Measurements from ENCODE around the gene FBXO30.

GRCh38 chr6:145839653-145840052 lies 25.1 kb upstream of the FBXO30 start:
- TF ChIP-seq, protein P1, sequence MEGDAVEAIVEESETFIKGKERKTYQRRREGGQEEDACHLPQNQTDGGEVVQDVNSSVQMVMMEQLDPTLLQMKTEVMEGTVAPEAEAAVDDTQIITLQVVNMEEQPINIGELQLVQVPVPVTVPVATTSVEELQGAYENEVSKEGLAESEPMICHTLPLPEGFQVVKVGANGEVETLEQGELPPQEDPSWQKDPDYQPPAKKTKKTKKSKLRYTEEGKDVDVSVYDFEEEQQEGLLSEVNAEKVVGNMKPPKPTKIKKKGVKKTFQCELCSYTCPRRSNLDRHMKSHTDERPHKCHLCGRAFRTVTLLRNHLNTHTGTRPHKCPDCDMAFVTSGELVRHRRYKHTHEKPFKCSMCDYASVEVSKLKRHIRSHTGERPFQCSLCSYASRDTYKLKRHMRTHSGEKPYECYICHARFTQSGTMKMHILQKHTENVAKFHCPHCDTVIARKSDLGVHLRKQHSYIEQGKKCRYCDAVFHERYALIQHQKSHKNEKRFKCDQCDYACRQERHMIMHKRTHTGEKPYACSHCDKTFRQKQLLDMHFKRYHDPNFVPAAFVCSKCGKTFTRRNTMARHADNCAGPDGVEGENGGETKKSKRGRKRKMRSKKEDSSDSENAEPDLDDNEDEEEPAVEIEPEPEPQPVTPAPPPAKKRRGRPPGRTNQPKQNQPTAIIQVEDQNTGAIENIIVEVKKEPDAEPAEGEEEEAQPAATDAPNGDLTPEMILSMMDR (IDR thresholded peaks at IDR 0.05 in 2 of 3, conservative IDR thresholded peaks at IDR 0.05 in 1 of 3; ENCODE audit: insufficient read depth in 2 of 3, low read depth in 1 of 3, low read length in 3 of 3): no peak
- TF ChIP-seq, protein P2, sequence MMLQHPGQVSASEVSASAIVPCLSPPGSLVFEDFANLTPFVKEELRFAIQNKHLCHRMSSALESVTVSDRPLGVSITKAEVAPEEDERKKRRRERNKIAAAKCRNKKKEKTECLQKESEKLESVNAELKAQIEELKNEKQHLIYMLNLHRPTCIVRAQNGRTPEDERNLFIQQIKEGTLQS (IDR thresholded peaks at IDR 0.05): no peak
- TF ChIP-seq, protein P2 (CRISPR knock-in tag; conservative IDR thresholded peaks at IDR 0.05): no peak
- TF ChIP-seq ZNF274 (IDR thresholded peaks at IDR 0.05; ENCODE audit: borderline replicate concordance, low read depth, low read length) (no peak), CREB3 (tag; conservative IDR thresholded peaks at IDR 0.05; ENCODE audit: low read depth) (no peak), MEF2D (tag; conservative IDR thresholded peaks at IDR 0.05; ENCODE audit: low read depth) (no peak), ARHGAP35 (IDR thresholded peaks at IDR 0.05; ENCODE audit: partially characterized antibody) (no peak), ZSCAN32 (CRISPR knock-in tag; IDR thresholded peaks at IDR 0.05) (no peak), ZNF778 (CRISPR knock-in tag; IDR thresholded peaks at IDR 0.05) (no peak), POLR2AphosphoS5 (IDR thresholded peaks at IDR 0.05; ENCODE audit: control insufficient read depth, insufficient read depth, low read depth, low read length) (no peak), HEY1 (CRISPR knock-in tag; IDR thresholded peaks at IDR 0.05; ENCODE audit: borderline replicate concordance) (no peak), EZH2 (IDR thresholded peaks at IDR 0.05; ENCODE audit: borderline replicate concordance, low read depth, low read length) (no peak)
- TF ChIP-seq, protein P3, sequence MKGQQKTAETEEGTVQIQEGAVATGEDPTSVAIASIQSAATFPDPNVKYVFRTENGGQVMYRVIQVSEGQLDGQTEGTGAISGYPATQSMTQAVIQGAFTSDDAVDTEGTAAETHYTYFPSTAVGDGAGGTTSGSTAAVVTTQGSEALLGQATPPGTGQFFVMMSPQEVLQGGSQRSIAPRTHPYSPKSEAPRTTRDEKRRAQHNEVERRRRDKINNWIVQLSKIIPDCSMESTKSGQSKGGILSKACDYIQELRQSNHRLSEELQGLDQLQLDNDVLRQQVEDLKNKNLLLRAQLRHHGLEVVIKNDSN (CRISPR knock-in tag; IDR thresholded peaks at IDR 0.05): no peak
- TF ChIP-seq, protein P4, sequence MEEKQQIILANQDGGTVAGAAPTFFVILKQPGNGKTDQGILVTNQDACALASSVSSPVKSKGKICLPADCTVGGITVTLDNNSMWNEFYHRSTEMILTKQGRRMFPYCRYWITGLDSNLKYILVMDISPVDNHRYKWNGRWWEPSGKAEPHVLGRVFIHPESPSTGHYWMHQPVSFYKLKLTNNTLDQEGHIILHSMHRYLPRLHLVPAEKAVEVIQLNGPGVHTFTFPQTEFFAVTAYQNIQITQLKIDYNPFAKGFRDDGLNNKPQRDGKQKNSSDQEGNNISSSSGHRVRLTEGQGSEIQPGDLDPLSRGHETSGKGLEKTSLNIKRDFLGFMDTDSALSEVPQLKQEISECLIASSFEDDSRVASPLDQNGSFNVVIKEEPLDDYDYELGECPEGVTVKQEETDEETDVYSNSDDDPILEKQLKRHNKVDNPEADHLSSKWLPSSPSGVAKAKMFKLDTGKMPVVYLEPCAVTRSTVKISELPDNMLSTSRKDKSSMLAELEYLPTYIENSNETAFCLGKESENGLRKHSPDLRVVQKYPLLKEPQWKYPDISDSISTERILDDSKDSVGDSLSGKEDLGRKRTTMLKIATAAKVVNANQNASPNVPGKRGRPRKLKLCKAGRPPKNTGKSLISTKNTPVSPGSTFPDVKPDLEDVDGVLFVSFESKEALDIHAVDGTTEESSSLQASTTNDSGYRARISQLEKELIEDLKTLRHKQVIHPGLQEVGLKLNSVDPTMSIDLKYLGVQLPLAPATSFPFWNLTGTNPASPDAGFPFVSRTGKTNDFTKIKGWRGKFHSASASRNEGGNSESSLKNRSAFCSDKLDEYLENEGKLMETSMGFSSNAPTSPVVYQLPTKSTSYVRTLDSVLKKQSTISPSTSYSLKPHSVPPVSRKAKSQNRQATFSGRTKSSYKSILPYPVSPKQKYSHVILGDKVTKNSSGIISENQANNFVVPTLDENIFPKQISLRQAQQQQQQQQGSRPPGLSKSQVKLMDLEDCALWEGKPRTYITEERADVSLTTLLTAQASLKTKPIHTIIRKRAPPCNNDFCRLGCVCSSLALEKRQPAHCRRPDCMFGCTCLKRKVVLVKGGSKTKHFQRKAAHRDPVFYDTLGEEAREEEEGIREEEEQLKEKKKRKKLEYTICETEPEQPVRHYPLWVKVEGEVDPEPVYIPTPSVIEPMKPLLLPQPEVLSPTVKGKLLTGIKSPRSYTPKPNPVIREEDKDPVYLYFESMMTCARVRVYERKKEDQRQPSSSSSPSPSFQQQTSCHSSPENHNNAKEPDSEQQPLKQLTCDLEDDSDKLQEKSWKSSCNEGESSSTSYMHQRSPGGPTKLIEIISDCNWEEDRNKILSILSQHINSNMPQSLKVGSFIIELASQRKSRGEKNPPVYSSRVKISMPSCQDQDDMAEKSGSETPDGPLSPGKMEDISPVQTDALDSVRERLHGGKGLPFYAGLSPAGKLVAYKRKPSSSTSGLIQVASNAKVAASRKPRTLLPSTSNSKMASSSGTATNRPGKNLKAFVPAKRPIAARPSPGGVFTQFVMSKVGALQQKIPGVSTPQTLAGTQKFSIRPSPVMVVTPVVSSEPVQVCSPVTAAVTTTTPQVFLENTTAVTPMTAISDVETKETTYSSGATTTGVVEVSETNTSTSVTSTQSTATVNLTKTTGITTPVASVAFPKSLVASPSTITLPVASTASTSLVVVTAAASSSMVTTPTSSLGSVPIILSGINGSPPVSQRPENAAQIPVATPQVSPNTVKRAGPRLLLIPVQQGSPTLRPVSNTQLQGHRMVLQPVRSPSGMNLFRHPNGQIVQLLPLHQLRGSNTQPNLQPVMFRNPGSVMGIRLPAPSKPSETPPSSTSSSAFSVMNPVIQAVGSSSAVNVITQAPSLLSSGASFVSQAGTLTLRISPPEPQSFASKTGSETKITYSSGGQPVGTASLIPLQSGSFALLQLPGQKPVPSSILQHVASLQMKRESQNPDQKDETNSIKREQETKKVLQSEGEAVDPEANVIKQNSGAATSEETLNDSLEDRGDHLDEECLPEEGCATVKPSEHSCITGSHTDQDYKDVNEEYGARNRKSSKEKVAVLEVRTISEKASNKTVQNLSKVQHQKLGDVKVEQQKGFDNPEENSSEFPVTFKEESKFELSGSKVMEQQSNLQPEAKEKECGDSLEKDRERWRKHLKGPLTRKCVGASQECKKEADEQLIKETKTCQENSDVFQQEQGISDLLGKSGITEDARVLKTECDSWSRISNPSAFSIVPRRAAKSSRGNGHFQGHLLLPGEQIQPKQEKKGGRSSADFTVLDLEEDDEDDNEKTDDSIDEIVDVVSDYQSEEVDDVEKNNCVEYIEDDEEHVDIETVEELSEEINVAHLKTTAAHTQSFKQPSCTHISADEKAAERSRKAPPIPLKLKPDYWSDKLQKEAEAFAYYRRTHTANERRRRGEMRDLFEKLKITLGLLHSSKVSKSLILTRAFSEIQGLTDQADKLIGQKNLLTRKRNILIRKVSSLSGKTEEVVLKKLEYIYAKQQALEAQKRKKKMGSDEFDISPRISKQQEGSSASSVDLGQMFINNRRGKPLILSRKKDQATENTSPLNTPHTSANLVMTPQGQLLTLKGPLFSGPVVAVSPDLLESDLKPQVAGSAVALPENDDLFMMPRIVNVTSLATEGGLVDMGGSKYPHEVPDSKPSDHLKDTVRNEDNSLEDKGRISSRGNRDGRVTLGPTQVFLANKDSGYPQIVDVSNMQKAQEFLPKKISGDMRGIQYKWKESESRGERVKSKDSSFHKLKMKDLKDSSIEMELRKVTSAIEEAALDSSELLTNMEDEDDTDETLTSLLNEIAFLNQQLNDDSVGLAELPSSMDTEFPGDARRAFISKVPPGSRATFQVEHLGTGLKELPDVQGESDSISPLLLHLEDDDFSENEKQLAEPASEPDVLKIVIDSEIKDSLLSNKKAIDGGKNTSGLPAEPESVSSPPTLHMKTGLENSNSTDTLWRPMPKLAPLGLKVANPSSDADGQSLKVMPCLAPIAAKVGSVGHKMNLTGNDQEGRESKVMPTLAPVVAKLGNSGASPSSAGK (IDR thresholded peaks at IDR 0.05): no peak
- TF ChIP-seq, protein P5, sequence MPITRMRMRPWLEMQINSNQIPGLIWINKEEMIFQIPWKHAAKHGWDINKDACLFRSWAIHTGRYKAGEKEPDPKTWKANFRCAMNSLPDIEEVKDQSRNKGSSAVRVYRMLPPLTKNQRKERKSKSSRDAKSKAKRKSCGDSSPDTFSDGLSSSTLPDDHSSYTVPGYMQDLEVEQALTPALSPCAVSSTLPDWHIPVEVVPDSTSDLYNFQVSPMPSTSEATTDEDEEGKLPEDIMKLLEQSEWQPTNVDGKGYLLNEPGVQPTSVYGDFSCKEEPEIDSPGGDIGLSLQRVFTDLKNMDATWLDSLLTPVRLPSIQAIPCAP (CRISPR knock-in tag; IDR thresholded peaks at IDR 0.05; ENCODE audit: borderline replicate concordance): no peak

All from K562 (cell line).